GM23338 (cell line): ENCODE measurements around the gene SLC6A5. TPM values are rescaled to one million over a fixed set of nuclear protein-coding genes. Genes with fewer than 3 reads are reported as not detected.
A peak's percentile ranks its signal among the peaks of the same experiment; 100 is the strongest.

Experiments
- ATAC-seq: fragments of 200-7000 bp; cut with Tn5 transposase; 3 replicates; pipeline ENCODE4 v1.9.1; 2020
- DNase-seq: peaks from one replicate; pipeline ENCODE4 v3.0.0-alpha.2; 2015; ENCODE audit warnings: low spot score
- H2AFZ ChIP-seq: fragments of 200-600 bp; sonication (generic); 2 replicates; pipeline ENCODE4 v1.8.0; 2016; ENCODE audit warnings: antibody characterized with exemption, mild to moderate bottlenecking, moderate library complexity
- H3F3A ChIP-seq: fragments of 200-600 bp; sonication (generic); replicated peaks from 2 replicates; pipeline ENCODE4 v1.8.0; 2017; ENCODE audit warnings: antibody characterized with exemption, mixed run types, low read depth
- H3K27ac ChIP-seq: fragments of 200-600 bp; sonication (generic); 2 replicates; pipeline ENCODE4 v1.6.1; 2016; ENCODE audit warnings: low read depth
- H3K27me3 ChIP-seq: fragments of 200-600 bp; sonication (generic); 2 replicates; pipeline ENCODE4 v1.8.0; 2016; ENCODE audit warnings: mild to moderate bottlenecking, mixed run types, moderate library complexity; ENCODE audit not compliant: insufficient read depth
- H3K36me3 ChIP-seq: fragments of 200-600 bp; sonication (generic); 2 replicates; pipeline ENCODE4 v1.8.0; 2016; ENCODE audit warnings: mild to moderate bottlenecking; ENCODE audit not compliant: insufficient read depth
- H3K4me1 ChIP-seq: fragments of 200-600 bp; sonication (generic); 2 replicates; pipeline ENCODE4 v1.8.0; 2016; ENCODE audit warnings: mild to moderate bottlenecking, moderate library complexity; ENCODE audit not compliant: insufficient read depth
- H3K4me2 ChIP-seq: fragments of 200-600 bp; sonication (generic); 2 replicates; pipeline ENCODE4 v1.7.1; 2017; ENCODE audit warnings: mixed run types
- H3K4me3 ChIP-seq: fragments of 200-600 bp; sonication (generic); 2 replicates; pipeline ENCODE4 v1.6.1; 2016; ENCODE audit warnings: mixed run types
- H3K79me2 ChIP-seq: fragments of 200-600 bp; sonication (generic); replicated peaks from 2 replicates; pipeline ENCODE4 v1.8.0; 2017; ENCODE audit warnings: mild to moderate bottlenecking; ENCODE audit not compliant: insufficient read depth
- H3K9me2 ChIP-seq: fragments of 200-600 bp; sonication (generic); 2 replicates; pipeline ENCODE4 v1.8.0; 2017; ENCODE audit not compliant: insufficient read depth
- H4K20me1 ChIP-seq: fragments of 200-600 bp; sonication (generic); replicated peaks from 2 replicates; pipeline ENCODE4 v1.8.0; 2017; ENCODE audit warnings: mild to moderate bottlenecking; ENCODE audit not compliant: insufficient read depth
- H3K27ac Mint-ChIP-seq: 2 replicates; pipeline ENCODE4 v1.8.0; 2020; ENCODE audit warnings: inconsistent platforms, mild to moderate bottlenecking, moderate library complexity, mixed read lengths
- H3K27me3 Mint-ChIP-seq: 3 replicates; pipeline ENCODE4 v1.8.0; 2022; ENCODE audit warnings: low read depth, mild to moderate bottlenecking, moderate library complexity, mixed read lengths, inconsistent platforms; ENCODE audit not compliant: insufficient read depth, poor library complexity
- H3K36me3 Mint-ChIP-seq: 3 replicates; pipeline ENCODE4 v1.8.0; 2021; ENCODE audit warnings: low read depth, mild to moderate bottlenecking, inconsistent platforms, moderate library complexity, mixed read lengths
- H3K4me1 Mint-ChIP-seq: 3 replicates; pipeline ENCODE4 v1.8.0; 2020; ENCODE audit warnings: mild to moderate bottlenecking, inconsistent platforms, mixed read lengths
- H3K4me3 Mint-ChIP-seq: 3 replicates; pipeline ENCODE4 v1.8.0; 2021; ENCODE audit warnings: moderate library complexity, mild to moderate bottlenecking, inconsistent platforms, mixed read lengths
- H3K9me3 Mint-ChIP-seq: 3 replicates; pipeline ENCODE4 v1.8.0; 2020; ENCODE audit warnings: moderate library complexity, mild to moderate bottlenecking, inconsistent platforms, mixed read lengths
- CREB1 ChIP-seq: fragments of 250-450 bp; sonication (Bioruptor Pico); IDR thresholded peaks from 2 replicates; pipeline ENCODE4 v1.5.0; 2020; ENCODE audit warnings: low read depth, mild to moderate bottlenecking, moderate library complexity
- EZH2 ChIP-seq: fragments of 200-600 bp; sonication (generic); IDR thresholded peaks from one replicate; pipeline ENCODE4 v1.8.0; 2017; ENCODE audit warnings: antibody characterized with exemption, mild to moderate bottlenecking, low read depth; ENCODE audit not compliant: unreplicated experiment
- EZH2phosphoT487 ChIP-seq: fragments of 200-600 bp; sonication (generic); IDR thresholded peaks from one replicate; pipeline ENCODE4 v1.8.1; 2018; ENCODE audit warnings: antibody characterized with exemption; ENCODE audit not compliant: unreplicated experiment
- JUNB ChIP-seq: IDR thresholded peaks from one replicate; pipeline ENCODE4 v1.6.1; 2016; ENCODE audit warnings: antibody characterized with exemption; ENCODE audit not compliant: unreplicated experiment
- NANOG ChIP-seq: IDR thresholded peaks from 2 replicates; pipeline ENCODE4 v1.6.1; 2016; ENCODE audit warnings: antibody characterized with exemption, borderline replicate concordance
- POLR2AphosphoS5 ChIP-seq: IDR thresholded peaks from 2 replicates; pipeline ENCODE4 v1.6.1; 2016; ENCODE audit warnings: antibody characterized with exemption, low read depth
- STAT1 ChIP-seq: IDR thresholded peaks from one replicate; pipeline ENCODE4 v1.6.1; 2016; ENCODE audit warnings: antibody characterized with exemption; ENCODE audit not compliant: unreplicated experiment
- ZNF114 ChIP-seq: fragments of 250-450 bp; sonication (Bioruptor Pico); IDR thresholded peaks from 2 replicates; pipeline ENCODE4 v1.5.0; 2020; ENCODE audit warnings: mild to moderate bottlenecking, moderate library complexity
- ZNF331 ChIP-seq: fragments of 250-450 bp; sonication (Bioruptor Pico); IDR thresholded peaks from 2 replicates; pipeline ENCODE4 v1.5.0; 2020; ENCODE audit warnings: low read depth, mild to moderate bottlenecking, moderate library complexity
- polyA plus RNA-seq: library from polyadenylated mRNA; unstranded; fragments of >200 nt; fragmentation: Nextera tagmentation; extraction: Ambion mirVana; gene quantifications from 2 replicates; pipeline ENCODE4 v1.2.1, GENCODE V29; 2016
- total RNA-seq: library from RNA; depleted of rRNA; stranded (reverse); fragments of >200 nt; shearing (Covaris generic); gene quantifications from 2 replicates; pipeline ENCODE4 v1.2.3, GENCODE V29; 2014
- TF ChIP-seq, protein P1 (sequence below): fragments of 250-450 bp; sonication (Bioruptor Pico); IDR thresholded peaks from 2 replicates; pipeline ENCODE4 v1.5.0; 2020; ENCODE audit warnings: mild to moderate bottlenecking, moderate library complexity
- TF ChIP-seq, protein P2 (sequence below), 2 experiments: fragments of 200-600 bp in 1 of 2; sonication (generic) in 1 of 2; conservative IDR thresholded peaks; 2 replicates each; pipeline versions ENCODE4 v1.5.1 to v1.6.1; 2016 to 2017; ENCODE audit warnings: antibody characterized with exemption in 2 of 2, low read depth in 2 of 2, mild to moderate bottlenecking in 2 of 2, moderate library complexity in 1 of 2
- TF ChIP-seq, protein P3 (sequence below): IDR thresholded peaks from 2 replicates; pipeline ENCODE4 v1.6.1; 2016; ENCODE audit warnings: antibody characterized with exemption
- TF ChIP-seq, protein P4 (sequence below): IDR thresholded peaks from one replicate; pipeline ENCODE4 v1.6.1; 2018; ENCODE audit warnings: antibody characterized with exemption; ENCODE audit not compliant: unreplicated experiment

The SLC6A5 gene
- total and polyA plus RNA-seq, 2 experiments from 2014 or later = not detected

DNA sequence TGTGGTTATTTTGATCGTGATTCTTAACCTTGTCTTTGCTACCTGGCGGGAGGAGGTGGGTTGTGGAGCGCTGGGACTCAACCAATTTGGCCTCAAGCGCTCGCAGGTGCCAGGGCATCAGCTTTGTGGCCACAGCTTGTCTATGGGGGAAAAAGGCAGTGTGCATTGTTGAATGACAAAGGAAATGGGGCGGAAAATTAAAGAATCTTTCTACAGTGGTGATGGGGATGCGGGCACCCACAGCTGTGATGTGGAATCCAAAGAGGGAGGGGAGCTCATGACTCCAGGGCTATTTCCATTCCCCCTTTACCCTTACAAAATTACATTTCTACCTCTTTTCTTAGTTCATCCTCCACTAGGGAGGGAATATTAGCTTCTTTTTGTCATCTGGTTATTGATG is 1.1 kb downstream of the SLC6A5 start:
- peaks cover 91% of the 10 kb centered on the region for H3K27me3 ChIP-seq
- DNase-seq = no peak
- peak overlapping the region; percentile 12; the same call in 1 of the 3 replicates for H3K4me3 Mint-ChIP-seq
- H3K4me3 ChIP-seq = peak overlapping the region; percentile 55
- H4K20me1 ChIP-seq = peaks cover 23% of the 10 kb centered on the region; the same call in 1 of the 2 replicates
- H3K9me2 ChIP-seq = no peaks in the 10 kb centered on the region
- no peak overlapping the region for H2AFZ ChIP-seq
- peak overlapping the region; percentile 85 for H3K4me2 ChIP-seq
- no peaks in the 10 kb centered on the region for H3K36me3 Mint-ChIP-seq
- no peak overlapping the region for H3K27ac ChIP-seq
- H3K36me3 ChIP-seq = no peaks in the 10 kb centered on the region
- H3K9me3 Mint-ChIP-seq = no peaks in the 10 kb centered on the region
- H3K79me2 ChIP-seq = no peaks in the 10 kb centered on the region
- H3K4me1 Mint-ChIP-seq = peaks cover 28% of the 10 kb centered on the region
- ATAC-seq = no peak
- H3K4me1 ChIP-seq = peaks cover 34% of the 10 kb centered on the region
- no peak for TF ChIP-seq STAT1
- no peak for TF ChIP-seq POLR2AphosphoS5
- no peak for TF ChIP-seq CREB1 (CRISPR knock-in tag)
- TF ChIP-seq, protein P1, sequence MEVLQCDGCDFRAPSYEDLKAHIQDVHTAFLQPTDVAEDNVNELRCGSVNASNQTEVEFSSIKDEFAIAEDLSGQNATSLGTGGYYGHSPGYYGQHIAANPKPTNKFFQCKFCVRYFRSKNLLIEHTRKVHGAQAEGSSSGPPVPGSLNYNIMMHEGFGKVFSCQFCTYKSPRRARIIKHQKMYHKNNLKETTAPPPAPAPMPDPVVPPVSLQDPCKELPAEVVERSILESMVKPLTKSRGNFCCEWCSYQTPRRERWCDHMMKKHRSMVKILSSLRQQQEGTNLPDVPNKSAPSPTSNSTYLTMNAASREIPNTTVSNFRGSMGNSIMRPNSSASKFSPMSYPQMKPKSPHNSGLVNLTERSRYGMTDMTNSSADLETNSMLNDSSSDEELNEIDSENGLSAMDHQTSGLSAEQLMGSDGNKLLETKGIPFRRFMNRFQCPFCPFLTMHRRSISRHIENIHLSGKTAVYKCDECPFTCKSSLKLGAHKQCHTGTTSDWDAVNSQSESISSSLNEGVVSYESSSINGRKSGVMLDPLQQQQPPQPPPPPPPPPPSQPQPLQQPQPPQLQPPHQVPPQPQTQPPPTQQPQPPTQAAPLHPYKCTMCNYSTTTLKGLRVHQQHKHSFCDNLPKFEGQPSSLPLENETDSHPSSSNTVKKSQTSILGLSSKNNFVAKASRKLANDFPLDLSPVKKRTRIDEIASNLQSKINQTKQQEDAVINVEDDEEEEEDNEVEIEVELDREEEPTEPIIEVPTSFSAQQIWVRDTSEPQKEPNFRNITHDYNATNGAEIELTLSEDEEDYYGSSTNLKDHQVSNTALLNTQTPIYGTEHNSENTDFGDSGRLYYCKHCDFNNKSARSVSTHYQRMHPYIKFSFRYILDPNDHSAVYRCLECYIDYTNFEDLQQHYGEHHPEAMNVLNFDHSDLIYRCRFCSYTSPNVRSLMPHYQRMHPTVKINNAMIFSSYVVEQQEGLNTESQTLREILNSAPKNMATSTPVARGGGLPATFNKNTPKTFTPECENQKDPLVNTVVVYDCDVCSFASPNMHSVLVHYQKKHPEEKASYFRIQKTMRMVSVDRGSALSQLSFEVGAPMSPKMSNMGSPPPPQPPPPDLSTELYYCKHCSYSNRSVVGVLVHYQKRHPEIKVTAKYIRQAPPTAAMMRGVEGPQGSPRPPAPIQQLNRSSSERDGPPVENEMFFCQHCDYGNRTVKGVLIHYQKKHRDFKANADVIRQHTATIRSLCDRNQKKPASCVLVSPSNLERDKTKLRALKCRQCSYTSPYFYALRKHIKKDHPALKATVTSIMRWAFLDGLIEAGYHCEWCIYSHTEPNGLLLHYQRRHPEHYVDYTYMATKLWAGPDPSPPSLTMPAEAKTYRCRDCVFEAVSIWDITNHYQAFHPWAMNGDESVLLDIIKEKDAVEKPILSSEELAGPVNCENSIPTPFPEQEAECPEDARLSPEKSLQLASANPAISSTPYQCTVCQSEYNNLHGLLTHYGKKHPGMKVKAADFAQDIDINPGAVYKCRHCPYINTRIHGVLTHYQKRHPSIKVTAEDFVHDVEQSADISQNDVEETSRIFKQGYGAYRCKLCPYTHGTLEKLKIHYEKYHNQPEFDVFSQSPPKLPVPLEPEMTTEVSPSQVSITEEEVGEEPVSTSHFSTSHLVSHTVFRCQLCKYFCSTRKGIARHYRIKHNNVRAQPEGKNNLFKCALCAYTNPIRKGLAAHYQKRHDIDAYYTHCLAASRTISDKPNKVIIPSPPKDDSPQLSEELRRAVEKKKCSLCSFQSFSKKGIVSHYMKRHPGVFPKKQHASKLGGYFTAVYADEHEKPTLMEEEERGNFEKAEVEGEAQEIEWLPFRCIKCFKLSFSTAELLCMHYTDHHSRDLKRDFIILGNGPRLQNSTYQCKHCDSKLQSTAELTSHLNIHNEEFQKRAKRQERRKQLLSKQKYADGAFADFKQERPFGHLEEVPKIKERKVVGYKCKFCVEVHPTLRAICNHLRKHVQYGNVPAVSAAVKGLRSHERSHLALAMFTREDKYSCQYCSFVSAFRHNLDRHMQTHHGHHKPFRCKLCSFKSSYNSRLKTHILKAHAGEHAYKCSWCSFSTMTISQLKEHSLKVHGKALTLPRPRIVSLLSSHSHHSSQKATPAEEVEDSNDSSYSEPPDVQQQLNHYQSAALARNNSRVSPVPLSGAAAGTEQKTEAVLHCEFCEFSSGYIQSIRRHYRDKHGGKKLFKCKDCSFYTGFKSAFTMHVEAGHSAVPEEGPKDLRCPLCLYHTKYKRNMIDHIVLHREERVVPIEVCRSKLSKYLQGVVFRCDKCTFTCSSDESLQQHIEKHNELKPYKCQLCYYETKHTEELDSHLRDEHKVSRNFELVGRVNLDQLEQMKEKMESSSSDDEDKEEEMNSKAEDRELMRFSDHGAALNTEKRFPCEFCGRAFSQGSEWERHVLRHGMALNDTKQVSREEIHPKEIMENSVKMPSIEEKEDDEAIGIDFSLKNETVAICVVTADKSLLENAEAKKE = no peak
- TF ChIP-seq, protein P2, sequence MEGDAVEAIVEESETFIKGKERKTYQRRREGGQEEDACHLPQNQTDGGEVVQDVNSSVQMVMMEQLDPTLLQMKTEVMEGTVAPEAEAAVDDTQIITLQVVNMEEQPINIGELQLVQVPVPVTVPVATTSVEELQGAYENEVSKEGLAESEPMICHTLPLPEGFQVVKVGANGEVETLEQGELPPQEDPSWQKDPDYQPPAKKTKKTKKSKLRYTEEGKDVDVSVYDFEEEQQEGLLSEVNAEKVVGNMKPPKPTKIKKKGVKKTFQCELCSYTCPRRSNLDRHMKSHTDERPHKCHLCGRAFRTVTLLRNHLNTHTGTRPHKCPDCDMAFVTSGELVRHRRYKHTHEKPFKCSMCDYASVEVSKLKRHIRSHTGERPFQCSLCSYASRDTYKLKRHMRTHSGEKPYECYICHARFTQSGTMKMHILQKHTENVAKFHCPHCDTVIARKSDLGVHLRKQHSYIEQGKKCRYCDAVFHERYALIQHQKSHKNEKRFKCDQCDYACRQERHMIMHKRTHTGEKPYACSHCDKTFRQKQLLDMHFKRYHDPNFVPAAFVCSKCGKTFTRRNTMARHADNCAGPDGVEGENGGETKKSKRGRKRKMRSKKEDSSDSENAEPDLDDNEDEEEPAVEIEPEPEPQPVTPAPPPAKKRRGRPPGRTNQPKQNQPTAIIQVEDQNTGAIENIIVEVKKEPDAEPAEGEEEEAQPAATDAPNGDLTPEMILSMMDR (conservative IDR thresholded peaks at IDR 0.05; ENCODE audit: low read depth in 2 of 2) = no peak
- TF ChIP-seq, protein P3, sequence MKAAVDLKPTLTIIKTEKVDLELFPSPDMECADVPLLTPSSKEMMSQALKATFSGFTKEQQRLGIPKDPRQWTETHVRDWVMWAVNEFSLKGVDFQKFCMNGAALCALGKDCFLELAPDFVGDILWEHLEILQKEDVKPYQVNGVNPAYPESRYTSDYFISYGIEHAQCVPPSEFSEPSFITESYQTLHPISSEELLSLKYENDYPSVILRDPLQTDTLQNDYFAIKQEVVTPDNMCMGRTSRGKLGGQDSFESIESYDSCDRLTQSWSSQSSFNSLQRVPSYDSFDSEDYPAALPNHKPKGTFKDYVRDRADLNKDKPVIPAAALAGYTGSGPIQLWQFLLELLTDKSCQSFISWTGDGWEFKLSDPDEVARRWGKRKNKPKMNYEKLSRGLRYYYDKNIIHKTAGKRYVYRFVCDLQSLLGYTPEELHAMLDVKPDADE = no peak
- TF ChIP-seq NANOG = no peak
- no peak for TF ChIP-seq EZH2phosphoT487
- TF ChIP-seq, protein P4, sequence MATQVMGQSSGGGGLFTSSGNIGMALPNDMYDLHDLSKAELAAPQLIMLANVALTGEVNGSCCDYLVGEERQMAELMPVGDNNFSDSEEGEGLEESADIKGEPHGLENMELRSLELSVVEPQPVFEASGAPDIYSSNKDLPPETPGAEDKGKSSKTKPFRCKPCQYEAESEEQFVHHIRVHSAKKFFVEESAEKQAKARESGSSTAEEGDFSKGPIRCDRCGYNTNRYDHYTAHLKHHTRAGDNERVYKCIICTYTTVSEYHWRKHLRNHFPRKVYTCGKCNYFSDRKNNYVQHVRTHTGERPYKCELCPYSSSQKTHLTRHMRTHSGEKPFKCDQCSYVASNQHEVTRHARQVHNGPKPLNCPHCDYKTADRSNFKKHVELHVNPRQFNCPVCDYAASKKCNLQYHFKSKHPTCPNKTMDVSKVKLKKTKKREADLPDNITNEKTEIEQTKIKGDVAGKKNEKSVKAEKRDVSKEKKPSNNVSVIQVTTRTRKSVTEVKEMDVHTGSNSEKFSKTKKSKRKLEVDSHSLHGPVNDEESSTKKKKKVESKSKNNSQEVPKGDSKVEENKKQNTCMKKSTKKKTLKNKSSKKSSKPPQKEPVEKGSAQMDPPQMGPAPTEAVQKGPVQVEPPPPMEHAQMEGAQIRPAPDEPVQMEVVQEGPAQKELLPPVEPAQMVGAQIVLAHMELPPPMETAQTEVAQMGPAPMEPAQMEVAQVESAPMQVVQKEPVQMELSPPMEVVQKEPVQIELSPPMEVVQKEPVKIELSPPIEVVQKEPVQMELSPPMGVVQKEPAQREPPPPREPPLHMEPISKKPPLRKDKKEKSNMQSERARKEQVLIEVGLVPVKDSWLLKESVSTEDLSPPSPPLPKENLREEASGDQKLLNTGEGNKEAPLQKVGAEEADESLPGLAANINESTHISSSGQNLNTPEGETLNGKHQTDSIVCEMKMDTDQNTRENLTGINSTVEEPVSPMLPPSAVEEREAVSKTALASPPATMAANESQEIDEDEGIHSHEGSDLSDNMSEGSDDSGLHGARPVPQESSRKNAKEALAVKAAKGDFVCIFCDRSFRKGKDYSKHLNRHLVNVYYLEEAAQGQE = no peak
- TF ChIP-seq ZNF114 (CRISPR knock-in tag) = no peak
- no peak for TF ChIP-seq ZNF331
- no peak for TF ChIP-seq JUNB
- no peak for TF ChIP-seq EZH2
- no peak overlapping the region for H3K27ac Mint-ChIP-seq
- peaks cover 6% of the 10 kb centered on the region; the same call in 1 of the 2 replicates for H3F3A ChIP-seq
- peaks cover 85% of the 10 kb centered on the region for H3K27me3 Mint-ChIP-seq
